ENCODE results near the gene PTPN6. TPM values are rescaled to one million over a fixed set of nuclear protein-coding genes. Genes with fewer than 3 reads are reported as not detected.

PTPN6 gene
- total and polyA plus RNA-seq, 2 of the 13 experiments (the other 11 are each of a cell fraction or from before 2014, with no cell fraction given), result 10.5 to 10.6 TPM

DNA sequence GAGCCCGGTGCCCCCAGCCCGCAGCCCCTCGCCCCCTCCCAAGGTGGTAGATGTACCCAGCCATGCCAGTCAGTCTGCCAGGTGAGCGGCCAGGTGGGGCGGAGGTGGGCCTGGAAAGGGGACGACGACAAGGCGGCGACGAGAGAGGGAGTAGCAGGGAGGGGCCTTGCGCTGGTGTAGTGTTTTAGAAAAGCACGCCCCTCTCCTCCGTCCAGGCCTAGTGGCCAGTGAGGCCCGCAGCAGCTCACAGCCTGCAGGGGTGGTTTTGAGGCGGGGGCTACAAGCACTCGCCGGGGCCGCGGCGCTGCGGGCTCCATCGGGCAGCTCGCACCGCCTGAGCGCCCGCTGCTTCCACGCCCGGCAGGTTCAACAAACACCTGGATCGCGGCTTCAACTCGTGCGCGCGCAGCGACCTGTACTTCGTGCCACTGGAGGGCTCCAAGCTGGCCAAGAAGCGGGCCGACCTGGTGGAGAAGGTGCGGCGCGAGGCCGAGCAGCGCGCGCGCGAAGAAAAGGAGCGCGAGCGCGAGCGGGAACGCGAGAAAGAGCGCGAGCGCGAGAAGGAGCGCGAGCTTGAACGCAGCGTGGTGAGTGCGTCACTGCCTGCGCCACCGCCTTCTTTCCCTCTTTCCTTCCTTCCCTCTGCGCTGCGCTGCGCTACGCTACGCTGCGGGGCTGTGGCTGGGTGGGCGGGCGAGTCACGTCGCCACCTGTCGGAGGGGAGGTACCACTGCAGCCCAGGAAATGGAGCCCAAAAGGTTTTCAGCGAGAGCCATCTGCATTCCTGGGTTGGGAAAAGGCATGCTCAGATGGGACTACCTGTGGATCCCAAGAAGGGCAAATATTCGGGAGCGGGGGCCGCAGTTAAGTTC, 13.4 kb upstream of the PTPN6 start (continued):
- TF ChIP-seq, protein P1, sequence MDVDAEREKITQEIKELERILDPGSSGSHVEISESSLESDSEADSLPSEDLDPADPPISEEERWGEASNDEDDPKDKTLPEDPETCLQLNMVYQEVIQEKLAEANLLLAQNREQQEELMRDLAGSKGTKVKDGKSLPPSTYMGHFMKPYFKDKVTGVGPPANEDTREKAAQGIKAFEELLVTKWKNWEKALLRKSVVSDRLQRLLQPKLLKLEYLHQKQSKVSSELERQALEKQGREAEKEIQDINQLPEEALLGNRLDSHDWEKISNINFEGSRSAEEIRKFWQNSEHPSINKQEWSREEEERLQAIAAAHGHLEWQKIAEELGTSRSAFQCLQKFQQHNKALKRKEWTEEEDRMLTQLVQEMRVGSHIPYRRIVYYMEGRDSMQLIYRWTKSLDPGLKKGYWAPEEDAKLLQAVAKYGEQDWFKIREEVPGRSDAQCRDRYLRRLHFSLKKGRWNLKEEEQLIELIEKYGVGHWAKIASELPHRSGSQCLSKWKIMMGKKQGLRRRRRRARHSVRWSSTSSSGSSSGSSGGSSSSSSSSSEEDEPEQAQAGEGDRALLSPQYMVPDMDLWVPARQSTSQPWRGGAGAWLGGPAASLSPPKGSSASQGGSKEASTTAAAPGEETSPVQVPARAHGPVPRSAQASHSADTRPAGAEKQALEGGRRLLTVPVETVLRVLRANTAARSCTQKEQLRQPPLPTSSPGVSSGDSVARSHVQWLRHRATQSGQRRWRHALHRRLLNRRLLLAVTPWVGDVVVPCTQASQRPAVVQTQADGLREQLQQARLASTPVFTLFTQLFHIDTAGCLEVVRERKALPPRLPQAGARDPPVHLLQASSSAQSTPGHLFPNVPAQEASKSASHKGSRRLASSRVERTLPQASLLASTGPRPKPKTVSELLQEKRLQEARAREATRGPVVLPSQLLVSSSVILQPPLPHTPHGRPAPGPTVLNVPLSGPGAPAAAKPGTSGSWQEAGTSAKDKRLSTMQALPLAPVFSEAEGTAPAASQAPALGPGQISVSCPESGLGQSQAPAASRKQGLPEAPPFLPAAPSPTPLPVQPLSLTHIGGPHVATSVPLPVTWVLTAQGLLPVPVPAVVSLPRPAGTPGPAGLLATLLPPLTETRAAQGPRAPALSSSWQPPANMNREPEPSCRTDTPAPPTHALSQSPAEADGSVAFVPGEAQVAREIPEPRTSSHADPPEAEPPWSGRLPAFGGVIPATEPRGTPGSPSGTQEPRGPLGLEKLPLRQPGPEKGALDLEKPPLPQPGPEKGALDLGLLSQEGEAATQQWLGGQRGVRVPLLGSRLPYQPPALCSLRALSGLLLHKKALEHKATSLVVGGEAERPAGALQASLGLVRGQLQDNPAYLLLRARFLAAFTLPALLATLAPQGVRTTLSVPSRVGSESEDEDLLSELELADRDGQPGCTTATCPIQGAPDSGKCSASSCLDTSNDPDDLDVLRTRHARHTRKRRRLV (CRISPR knock-in tag; IDR thresholded peaks at IDR 0.05), result peak; percentile 97
- TF ChIP-seq ZNF10 (CRISPR knock-in tag; IDR thresholded peaks at IDR 0.05; ENCODE audit: borderline replicate concordance, low read depth) (no peak), CEBPB (IDR thresholded peaks at IDR 0.05; ENCODE audit: borderline replicate concordance, low read depth, low read length) (no peak), NONO (IDR thresholded peaks at IDR 0.05) (no peak), NONO (CRISPR knock-in tag; conservative IDR thresholded peaks at IDR 0.05) (peak; percentile 94), ZNF709 (CRISPR knock-in tag; IDR thresholded peaks at IDR 0.05) (peak; percentile 95), ZNF772 (CRISPR knock-in tag; IDR thresholded peaks at IDR 0.05) (peak; percentile 72; the same call in 1 of the 2 replicates), RAD51 (IDR thresholded peaks at IDR 0.05; ENCODE audit: borderline replicate concordance) (no peak), RCOR2 (CRISPR knock-in tag; IDR thresholded peaks at IDR 0.05) (no peak), NR1H2 (CRISPR knock-in tag; IDR thresholded peaks at IDR 0.05; ENCODE audit: borderline replicate concordance, low read depth) (peak; percentile 82), ZNF879 (CRISPR knock-in tag; IDR thresholded peaks at IDR 0.05) (peak; percentile 91), HNRNPLL (IDR thresholded peaks at IDR 0.05; ENCODE audit: low read depth, low read length, poor library complexity, severe bottlenecking) (peak; percentile 99), ZNF17 (CRISPR knock-in tag; IDR thresholded peaks at IDR 0.05) (no peak)
- TF ChIP-seq, protein P2, sequence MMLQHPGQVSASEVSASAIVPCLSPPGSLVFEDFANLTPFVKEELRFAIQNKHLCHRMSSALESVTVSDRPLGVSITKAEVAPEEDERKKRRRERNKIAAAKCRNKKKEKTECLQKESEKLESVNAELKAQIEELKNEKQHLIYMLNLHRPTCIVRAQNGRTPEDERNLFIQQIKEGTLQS (CRISPR knock-in tag; IDR thresholded peaks at IDR 0.05), result no peak; the same call in none of the 2 replicates
- TF ChIP-seq, protein P3, sequence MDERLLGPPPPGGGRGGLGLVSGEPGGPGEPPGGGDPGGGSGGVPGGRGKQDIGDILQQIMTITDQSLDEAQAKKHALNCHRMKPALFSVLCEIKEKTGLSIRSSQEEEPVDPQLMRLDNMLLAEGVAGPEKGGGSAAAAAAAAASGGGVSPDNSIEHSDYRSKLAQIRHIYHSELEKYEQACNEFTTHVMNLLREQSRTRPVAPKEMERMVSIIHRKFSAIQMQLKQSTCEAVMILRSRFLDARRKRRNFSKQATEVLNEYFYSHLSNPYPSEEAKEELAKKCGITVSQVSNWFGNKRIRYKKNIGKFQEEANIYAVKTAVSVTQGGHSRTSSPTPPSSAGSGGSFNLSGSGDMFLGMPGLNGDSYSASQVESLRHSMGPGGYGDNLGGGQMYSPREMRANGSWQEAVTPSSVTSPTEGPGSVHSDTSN (CRISPR knock-in tag; IDR thresholded peaks at IDR 0.05), result no peak
- TF ChIP-seq, protein P4, sequence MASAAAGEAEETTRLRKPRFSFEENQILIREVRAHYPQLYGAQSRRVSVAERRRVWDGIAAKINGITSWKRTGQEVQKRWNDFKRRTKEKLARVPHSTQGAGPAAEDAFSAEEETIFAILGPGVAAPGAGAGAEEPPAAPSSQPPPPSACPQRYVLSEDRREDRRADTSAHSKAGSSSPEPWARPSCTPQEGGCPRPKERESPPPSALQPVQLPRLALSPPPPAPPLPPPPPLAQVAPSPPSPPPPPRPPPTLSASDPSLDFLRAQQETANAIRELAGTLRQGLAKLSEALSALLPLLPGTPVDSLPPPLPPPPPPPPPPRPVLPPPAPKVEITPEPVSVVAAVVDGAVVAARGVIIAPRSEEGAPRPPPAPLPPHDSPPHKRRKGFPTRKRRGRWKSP (CRISPR knock-in tag; IDR thresholded peaks at IDR 0.05), result peak; percentile 100
- TF ChIP-seq, protein P5, sequence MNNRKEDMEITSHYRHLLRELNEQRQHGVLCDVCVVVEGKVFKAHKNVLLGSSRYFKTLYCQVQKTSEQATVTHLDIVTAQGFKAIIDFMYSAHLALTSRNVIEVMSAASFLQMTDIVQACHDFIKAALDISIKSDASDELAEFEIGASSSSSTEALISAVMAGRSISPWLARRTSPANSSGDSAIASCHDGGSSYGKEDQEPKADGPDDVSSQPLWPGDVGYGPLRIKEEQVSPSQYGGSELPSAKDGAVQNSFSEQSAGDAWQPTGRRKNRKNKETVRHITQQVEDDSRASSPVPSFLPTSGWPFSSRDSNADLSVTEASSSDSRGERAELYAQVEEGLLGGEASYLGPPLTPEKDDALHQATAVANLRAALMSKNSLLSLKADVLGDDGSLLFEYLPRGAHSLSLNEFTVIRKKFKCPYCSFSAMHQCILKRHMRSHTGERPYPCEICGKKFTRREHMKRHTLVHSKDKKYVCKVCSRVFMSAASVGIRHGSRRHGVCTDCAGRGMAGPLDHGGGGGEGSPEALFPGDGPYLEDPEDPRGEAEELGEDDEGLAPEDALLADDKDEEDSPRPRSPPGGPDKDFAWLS (CRISPR knock-in tag; IDR thresholded peaks at IDR 0.05; ENCODE audit: borderline replicate concordance), result peak; percentile 39; the same call in 1 of the 2 replicates
- TF ChIP-seq, protein P6, sequence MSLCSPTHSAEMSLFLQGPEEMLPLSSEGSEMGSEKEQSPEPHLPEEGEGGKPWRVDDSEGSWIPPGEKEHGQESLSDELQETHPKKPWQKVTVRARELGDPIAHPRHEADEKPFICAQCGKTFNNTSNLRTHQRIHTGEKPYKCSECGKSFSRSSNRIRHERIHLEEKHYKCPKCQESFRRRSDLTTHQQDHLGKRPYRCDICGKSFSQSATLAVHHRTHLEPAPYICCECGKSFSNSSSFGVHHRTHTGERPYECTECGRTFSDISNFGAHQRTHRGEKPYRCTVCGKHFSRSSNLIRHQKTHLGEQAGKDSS (CRISPR knock-in tag; IDR thresholded peaks at IDR 0.05; ENCODE audit: borderline replicate concordance, low read depth), result peak; percentile 56; the same call in 1 of the 2 replicates
